ENCODE data around the gene PRPF18.

DNA sequence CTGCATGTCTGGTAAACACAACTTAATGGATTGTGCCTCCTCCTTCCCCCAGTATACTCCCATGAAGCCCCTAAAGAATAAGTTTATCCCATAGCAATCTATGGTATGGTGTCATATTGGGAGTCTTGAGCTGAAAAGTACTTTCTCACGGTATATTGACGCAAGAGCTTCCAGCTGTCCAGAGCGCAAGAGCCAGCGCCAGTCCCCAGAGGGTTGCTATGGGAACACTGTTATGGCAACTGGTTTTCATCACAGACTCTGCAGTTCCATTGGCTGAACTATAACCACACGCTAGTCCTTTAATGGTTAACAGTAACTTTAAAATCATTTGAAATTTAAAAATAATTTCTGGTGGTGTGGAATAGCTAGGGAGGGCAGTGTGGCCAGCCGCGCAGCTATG, 46.9 kb downstream of the PRPF18 start:
- TF ChIP-seq POLR2AphosphoS5 (IDR thresholded peaks at IDR 0.05) (peak in 1 of 3 donors; percentile 25), EP300 (IDR thresholded peaks at IDR 0.05) (no peak)
- TF ChIP-seq, protein P1, sequence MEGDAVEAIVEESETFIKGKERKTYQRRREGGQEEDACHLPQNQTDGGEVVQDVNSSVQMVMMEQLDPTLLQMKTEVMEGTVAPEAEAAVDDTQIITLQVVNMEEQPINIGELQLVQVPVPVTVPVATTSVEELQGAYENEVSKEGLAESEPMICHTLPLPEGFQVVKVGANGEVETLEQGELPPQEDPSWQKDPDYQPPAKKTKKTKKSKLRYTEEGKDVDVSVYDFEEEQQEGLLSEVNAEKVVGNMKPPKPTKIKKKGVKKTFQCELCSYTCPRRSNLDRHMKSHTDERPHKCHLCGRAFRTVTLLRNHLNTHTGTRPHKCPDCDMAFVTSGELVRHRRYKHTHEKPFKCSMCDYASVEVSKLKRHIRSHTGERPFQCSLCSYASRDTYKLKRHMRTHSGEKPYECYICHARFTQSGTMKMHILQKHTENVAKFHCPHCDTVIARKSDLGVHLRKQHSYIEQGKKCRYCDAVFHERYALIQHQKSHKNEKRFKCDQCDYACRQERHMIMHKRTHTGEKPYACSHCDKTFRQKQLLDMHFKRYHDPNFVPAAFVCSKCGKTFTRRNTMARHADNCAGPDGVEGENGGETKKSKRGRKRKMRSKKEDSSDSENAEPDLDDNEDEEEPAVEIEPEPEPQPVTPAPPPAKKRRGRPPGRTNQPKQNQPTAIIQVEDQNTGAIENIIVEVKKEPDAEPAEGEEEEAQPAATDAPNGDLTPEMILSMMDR (IDR thresholded peaks at IDR 0.05), result no peak
